Adrenal gland (tissue), 5 donors: ENCODE results near the gene LRFN5.

ENCODE experiments used
- CTCF ChIP-seq, 6 experiments: fragments of 450-650 bp in 4 of 6; fragments of 200-600 bp in 2 of 6; sonication (generic) in 1 of 6; IDR thresholded peaks; 1 replicate in 5 of 6; 2 replicates in 1 of 6; pipeline versions ENCODE4 v1.5.1 to v1.8.0; 2016 to 2021; ENCODE audit warnings: antibody characterized with exemption in 6 of 6, mild to moderate bottlenecking in 2 of 6, moderate library complexity in 1 of 6
- POLR2A ChIP-seq, 2 donors: fragments of 450-650 bp; IDR thresholded peaks; one replicate each; pipeline ENCODE4 v1.6.1; 2017; ENCODE audit warnings: antibody characterized with exemption in 2 of 2, mild to moderate bottlenecking in 2 of 2, moderate library complexity in 1 of 2
- donor health status: DM: no; HTN: no; CAD: no.

DNA sequence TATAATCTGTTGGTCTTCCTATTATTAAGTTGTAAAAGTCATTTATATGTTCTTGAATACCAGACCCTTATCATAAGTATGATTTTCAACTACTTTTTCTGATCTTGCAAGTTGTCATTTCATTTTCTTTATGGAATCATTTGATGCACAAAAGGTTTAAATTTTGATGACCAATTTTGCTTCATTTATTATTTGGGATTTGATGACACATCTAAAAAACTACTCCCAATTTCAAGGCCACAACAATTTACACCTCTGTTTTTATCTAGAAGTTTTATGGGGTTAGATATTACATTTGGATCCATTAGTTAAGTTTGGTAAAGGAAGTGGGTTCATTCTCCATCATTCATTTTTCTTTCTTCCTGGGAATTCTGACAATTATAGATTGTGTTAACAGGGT lies 259.2 kb downstream of the LRFN5 start:
- no peak for TF ChIP-seq CTCF (IDR thresholded peaks at IDR 0.05)
- no peak for TF ChIP-seq POLR2A (IDR thresholded peaks at IDR 0.05)
